Raji (cell line): ENCODE measurements around the gene FMN2.

Experiments used
- POLR2A ChIP-seq: IDR thresholded peaks from 2 replicates; pipeline ENCODE4 v1.6.1; 2011; ENCODE audit warnings: low read depth, low read length, control low read depth; ENCODE audit not compliant: insufficient read depth

The FMN2 gene

DNA sequence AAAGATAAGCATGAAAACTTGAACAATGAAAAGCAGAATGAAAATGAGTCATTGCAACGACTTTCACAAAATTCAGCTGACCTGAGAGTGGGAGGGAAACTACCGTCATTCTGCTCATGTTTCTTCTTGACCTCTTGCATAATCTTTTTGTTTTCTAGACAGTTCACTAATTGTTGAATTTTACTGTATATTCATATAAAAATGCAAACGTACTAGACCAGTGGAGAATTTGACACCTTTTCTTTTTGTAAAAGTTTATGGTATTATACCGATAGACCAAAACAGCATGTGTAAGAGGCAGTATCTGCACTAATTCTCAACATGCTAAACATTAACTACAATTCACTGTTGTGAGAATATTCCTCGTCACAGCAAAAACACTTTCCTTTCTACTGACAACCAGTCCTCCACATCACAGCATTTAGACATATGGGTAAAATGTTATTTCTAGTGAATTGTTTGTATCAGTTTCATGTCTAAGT, 382.5 kb downstream of the FMN2 start:
- TF ChIP-seq POLR2A: no peak

DNA sequence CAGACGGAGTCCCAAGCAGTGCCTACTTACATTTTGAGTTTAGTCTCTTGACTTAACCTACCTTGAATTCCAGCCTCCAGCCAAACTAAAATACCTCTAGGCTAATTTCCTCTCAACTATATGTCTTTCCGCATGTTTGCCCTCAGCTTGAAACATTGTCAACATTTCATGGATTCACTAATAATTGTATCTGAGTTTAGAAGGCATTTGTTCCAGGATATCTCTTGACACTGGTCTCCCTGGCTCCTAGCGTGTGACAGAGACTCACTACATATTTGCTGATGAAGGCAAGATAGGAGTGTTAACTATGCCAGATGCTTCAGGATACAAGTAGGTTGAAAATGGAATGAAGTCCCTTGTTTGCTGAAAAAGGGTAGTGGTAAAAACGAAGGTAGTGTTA, 384.1 kb downstream of the FMN2 start:
- no peak for TF ChIP-seq POLR2A

DNA sequence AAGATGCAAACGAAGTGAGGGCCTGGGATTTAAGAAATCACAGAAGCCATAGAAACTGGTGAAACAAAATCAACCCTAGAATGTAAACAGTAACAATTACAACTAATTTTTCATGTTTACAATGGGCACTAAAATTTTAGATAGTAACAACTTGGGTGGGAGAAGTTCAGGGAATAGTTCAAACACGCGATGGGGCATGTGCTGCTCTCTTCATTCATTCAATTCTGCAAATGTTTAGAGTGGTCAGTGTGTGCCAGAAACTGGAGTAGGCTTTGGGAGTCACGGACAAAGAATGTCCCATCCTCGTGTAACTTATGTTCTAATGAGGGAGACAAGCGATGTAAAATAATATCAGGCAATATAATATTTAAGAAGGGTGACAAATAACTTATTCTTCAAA, 386.9 kb downstream of the FMN2 start:
- no peak for TF ChIP-seq POLR2A

DNA sequence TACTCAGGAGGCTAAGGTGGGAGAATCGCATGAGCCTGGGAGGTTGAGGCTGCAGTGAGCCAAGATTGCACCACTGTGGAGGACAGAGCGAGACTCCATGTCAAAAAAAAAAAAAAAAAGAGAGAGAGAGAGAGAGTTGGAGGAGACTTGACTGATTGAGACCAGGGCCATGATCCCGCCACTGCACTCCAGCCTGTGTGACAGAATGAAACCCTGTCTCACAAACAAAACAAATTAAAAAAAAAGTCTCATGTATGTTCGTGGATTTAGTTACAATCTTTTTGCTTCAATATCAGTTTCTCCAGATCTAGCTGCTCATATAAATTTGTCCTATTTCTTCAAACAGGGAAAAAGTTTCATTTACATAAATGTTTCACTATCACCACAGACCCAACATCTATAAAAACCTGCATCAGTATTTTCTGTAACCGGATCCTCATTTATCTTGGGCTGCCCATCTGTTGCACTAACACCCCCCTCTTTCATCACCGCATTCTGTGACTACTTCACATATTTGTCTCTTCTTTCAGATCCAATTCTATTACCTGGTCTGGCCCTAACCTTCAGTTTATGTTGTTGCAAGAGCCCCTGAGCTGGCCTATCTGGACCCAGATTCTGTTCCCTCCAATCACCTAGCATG, 393.2 kb downstream of the FMN2 start:
- no peak for TF ChIP-seq POLR2A

DNA sequence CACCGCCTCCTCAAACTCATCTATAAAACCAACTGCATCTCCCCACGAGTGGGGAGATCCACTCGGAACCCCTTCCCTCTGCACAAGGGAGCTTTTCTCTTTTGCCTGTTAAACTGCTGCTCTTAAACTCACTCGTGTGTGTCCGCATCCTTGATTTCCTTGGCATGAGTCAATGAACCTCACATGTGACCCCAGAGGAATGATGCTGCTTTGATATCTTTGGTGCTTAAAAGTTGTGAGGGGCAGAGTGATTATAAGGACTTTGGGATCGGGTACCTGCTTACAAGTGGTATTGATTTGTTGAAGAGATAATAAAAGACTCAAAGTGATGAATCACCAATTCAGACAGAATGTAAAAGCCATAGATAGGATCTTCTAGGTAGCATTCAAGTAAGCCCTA, 394.9 kb downstream of the FMN2 start:
- no peak for TF ChIP-seq POLR2A

DNA sequence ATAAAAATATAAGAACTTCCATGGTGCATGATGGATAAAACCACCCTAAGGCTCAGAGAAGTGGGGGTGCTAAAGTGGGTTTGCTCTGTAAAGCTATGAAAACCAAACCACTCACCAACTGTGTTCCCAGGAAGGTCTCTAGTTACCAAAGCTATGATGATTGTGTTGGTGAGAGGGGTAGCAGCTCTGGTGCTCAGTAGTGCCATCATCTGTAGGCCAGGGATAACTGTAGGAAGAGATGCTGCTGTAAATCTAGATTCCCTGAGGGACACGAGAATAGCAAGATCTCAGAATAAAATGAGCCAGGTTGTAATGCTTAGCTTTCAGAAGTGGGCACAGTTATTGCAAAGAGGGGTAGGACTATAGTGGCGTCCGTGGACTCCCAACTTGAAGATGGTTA, 395.8 kb downstream of the FMN2 start:
- TF ChIP-seq POLR2A: no peak

DNA sequence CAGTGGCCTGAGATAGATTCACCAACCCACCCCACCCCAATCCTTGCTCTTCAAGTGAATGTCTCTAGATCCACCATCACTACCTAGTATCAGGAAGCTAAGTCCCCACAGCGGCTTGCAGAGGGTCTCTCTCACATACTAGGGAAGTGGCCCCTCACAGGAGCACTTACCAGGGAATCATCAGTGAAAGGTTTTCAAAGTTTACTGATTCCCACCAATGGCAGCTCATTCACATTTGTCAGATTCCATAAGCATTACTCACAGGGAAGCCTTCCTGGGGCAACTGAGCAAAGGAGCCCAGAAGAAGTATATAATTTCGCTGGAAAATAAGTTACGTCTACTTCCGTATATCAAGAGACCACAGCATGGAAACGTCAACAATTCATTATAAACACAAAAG, 399.5 kb downstream of the FMN2 start:
- no peak for TF ChIP-seq POLR2A

DNA sequence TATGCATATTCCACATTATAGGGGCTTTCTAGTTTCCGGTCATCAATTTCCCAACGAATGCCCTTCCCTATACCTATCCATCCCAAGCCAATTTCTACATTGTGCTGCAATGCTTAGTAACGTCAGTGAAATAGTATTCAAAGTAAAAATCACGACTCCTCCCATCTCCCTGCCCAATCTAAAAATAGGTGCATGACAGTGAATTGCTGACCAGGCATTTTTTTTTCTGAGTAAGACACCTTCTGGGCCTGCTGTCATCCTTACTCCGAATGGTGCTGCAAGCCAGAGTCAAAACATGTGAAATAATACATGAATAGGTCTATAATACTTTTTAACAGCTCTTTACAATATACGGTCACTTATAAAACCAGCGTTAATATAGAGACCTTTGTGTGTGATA, 400.1 kb downstream of the FMN2 start:
- TF ChIP-seq POLR2A: no peak

DNA sequence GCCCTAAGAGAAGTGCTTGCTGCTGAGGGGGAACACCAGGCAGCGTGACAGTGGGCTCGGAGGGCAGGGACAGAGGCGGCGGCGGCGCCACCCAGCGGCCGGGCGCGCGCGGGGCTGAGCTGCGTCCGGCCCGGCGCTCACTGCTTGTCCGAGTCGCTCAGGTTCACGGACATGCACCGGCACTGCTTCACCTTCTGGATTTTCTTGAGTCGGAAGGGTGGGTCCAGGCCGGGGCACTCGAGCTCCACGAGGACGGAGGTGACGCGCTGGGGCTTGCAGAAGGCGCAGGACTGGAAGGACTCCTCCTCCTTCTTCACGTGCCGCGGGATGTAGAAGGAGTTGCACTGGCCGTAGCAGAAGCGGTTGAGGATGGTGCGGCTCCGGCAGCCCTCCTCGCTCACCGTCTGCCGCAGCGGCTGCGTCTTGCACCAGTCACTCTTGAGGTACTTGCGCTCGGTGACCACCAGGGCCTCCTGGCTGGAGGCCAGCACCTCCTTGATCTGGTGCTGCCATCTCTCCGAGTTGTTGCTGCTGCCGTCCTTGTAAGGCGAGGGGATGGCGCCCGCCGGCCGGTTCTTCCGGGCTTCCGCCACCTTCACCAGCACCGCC, 401.3 kb downstream of the FMN2 start:
- TF ChIP-seq POLR2A: no peak

DNA sequence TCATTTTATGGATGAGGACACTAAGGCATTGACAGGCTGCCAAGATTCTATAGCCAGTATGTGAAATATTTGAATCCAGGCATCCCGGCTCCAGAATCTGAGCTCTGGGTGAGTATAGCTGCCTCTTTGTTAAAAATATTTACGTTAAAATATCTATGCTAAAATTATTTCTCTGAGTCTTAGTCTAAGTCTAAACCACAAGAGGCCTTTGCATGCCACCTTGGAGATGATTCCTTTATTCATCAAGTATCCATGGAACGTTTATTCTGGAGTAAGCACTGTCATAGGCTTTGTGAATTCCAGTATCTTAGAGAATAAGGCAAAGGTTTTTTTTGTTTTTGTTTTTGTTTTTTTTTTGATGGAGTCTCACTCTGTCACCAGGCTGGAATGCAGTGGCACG, 403.9 kb downstream of the FMN2 start:
- TF ChIP-seq POLR2A: no peak

DNA sequence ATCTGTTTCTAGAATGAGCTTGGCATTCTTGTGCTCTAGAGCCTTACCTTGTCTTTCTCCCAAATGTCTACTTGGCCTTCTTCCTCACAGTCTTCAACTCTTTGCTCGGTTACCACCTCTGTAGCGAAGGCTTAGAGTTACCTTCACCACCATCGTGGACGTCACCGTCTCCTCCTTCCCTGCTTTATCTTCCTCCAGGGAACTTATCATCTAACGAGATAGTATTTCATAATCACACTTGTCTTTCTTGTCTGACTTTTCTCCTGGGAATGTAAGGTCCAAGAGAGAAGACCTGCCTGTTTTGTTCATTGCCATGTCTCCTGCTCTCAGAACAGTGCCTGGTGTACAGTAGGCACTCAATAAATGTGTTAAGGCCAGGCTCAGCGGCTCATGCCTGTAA, 404.7 kb downstream of the FMN2 start:
- no peak for TF ChIP-seq POLR2A

DNA sequence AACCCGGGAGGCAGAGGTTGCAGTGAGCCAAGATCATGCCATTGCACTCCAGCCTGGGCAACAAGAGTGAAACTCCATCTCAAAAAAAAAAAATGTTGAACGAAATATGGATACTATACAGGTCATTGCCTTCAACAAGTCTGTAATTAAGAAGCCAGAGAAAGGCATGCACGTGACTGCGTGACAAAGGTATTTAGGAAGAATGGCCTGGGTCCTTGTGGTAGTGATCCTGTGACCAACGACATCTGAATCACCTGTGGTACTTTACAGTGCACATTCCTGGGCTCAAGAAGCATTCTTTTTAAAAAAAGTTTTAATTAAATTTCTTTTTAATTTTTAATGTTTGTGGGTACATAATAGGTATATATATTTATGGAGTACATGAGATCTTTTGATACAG, 405.3 kb downstream of the FMN2 start:
- no peak for TF ChIP-seq POLR2A

DNA sequence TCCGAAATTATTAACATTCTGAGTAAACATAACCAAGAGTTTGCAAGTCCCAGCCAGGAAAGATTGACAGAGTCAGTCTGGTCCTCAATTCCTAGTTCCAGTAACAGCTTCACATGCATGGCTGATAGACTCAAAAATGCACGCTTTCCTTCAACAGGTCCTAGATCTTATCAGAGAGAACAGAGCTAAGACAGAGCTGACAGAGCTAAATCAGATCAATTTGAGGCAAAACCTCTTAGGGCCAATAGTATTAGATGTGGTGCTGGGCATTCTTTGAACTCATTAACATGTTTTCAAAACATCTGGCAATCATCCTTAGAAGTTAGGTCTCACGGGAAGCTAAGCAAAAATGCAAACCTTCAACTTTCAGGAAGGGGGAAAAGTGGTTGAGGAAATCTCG, 406.2 kb downstream of the FMN2 start:
- no peak for TF ChIP-seq POLR2A

DNA sequence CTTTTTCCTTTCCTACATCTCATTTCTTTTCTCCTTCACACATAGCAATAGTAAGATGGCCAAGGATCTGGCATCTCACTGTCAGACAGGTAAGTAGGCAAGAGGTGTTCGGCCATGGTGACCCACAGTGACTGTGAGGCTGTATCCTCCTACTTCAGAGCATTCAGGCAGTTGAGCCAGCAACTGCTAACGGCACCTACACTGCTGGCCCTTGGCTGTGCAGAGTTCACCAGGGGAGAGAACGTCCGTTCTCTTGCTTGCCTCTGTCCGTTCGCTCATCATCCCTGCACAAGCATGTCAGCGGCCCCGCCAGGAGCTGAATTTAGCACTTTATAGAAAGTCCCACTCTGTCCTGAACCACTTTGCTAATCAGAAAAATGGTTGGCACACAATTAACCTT, 406.7 kb downstream of the FMN2 start:
- TF ChIP-seq POLR2A: no peak

DNA sequence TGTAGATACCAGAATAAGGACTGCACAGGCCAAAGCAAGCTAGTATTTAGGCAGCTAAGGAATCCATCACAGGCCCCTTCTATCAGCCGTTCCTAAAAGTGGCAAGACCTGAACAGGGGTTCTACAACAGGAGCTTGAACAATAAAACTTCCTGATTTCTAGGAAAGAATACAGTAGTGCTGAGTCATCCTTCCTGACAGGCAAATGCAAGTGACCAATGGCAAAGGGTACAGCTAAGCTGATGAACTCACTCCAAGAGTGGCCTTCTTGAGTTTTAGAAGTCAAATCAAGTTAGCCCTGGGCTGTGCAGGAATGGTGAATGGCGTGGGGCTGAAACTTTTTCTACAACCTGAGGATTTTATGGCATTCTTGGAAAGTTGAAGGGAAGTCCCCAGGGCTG, 407.3 kb downstream of the FMN2 start:
- TF ChIP-seq POLR2A: no peak

DNA sequence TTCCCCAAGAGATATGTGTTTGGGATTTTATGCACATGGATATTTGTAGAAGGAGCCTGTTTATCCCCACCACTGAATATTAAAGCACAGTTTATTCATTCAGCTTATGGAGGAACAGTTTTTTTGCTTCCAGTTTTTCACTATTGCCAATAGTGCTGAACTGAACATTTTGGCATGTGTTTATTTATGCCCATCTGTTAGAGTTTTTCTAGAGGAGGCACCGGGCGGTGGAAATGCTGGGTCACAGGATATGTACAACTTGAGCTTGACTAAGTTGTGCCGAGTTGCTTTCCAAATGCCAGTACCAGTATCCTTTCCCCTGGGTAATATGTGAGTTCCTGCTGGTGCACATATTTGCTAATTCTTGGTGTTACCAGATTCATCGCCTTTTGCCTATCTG, 409.0 kb downstream of the FMN2 start:
- no peak for TF ChIP-seq POLR2A

DNA sequence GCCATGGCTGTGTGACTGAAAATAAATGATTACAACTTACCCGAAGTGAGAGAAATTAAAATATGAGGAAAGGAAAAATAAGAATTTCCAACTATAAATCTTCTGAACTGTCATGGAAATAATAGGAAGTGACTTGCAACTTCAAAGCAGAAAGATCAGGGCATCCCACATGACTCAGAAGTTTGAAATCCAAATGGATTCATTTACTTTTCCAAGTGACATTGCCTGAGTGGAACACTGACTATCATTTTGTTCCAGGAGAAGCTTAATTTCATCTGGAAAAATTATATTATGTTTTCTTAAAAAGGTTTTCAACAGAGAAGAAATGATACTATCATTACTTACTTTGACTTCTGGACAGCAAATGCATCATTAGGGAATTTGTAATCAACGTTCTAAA, 409.4 kb downstream of the FMN2 start:
- no peak for TF ChIP-seq POLR2A

DNA sequence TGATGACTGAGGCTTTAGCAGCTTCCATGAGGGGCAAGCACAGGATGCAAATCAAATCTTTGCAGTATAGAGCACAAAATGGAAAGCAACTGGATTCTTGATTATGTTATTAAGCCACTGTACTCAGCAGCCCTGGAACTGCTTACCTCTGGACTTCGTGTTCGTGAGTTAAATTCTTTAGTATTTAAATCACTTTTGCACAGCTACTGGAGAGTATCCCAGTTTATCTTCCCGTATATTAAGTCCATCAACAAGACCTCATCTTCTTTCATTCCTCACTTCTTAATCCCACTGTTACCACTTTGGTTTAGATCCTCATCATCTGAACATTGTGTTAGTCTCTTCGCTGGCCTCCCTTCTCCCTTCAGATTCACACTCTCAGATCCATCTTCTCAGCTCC, 411.4 kb downstream of the FMN2 start:
- TF ChIP-seq POLR2A: no peak

DNA sequence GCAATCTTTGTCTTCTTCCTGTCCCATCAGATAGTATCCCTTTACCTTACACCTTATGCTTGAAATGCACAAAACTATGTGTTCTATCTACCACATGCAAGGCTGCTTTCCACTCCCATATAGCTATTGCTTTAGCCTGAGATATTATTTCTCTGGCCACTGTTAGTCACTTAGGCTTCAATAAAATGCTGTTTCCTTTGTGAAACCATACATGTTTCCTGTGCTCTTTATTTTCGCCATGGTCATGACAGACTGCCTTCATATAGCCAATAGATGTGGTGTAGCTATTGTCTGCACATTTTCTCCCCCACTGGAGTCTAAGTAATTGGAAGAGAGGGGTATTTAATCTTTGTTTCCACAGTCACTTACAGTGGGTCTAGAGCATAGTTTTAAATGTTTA, 411.9 kb downstream of the FMN2 start:
- no peak for TF ChIP-seq POLR2A
